AG10803 (cell line): Measurements from ENCODE around the gene RFX4.
A peak's percentile ranks its signal among the peaks of the same experiment; 100 is the strongest.

Source experiments
- DNase-seq: peaks from one replicate; pipeline ENCODE4 v3.0.0; 2010; ENCODE audit warnings: low read depth
- H3K4me3 ChIP-seq: 2 replicates; pipeline ENCODE4 v1.5.1; 2011; ENCODE audit warnings: mild to moderate bottlenecking, low read length, control low read depth
- TF ChIP-seq, protein P1 (sequence below): conservative IDR thresholded peaks from 2 replicates; pipeline ENCODE4 v1.5.1; 2011; ENCODE audit warnings: mild to moderate bottlenecking, low read length, control low read depth, inconsistent platforms

RFX4 gene

DNA sequence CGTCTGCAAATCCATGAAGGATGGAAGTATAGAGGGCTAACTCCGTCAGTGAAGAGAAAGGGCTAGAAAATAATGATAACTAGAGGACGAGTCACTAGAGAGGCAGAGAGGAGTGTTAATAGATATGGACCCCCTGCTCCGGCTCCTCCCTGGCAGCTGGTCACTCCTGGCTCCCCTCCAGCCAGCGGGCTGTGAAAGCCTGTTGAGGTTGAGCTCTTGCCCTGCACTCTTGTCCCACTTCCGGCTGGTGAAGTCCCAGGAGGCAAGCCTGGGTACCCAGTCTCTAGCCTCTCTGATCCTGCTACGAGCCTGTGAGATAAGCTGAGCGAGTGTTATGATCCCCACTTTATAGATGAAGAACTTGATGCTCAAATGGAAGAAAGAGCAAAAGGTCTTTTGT, 90.3 kb downstream of the RFX4 start:
- TF ChIP-seq, protein P1, sequence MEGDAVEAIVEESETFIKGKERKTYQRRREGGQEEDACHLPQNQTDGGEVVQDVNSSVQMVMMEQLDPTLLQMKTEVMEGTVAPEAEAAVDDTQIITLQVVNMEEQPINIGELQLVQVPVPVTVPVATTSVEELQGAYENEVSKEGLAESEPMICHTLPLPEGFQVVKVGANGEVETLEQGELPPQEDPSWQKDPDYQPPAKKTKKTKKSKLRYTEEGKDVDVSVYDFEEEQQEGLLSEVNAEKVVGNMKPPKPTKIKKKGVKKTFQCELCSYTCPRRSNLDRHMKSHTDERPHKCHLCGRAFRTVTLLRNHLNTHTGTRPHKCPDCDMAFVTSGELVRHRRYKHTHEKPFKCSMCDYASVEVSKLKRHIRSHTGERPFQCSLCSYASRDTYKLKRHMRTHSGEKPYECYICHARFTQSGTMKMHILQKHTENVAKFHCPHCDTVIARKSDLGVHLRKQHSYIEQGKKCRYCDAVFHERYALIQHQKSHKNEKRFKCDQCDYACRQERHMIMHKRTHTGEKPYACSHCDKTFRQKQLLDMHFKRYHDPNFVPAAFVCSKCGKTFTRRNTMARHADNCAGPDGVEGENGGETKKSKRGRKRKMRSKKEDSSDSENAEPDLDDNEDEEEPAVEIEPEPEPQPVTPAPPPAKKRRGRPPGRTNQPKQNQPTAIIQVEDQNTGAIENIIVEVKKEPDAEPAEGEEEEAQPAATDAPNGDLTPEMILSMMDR = no peak
- no peak overlapping the region for H3K4me3 ChIP-seq
- no peak for DNase-seq

DNA sequence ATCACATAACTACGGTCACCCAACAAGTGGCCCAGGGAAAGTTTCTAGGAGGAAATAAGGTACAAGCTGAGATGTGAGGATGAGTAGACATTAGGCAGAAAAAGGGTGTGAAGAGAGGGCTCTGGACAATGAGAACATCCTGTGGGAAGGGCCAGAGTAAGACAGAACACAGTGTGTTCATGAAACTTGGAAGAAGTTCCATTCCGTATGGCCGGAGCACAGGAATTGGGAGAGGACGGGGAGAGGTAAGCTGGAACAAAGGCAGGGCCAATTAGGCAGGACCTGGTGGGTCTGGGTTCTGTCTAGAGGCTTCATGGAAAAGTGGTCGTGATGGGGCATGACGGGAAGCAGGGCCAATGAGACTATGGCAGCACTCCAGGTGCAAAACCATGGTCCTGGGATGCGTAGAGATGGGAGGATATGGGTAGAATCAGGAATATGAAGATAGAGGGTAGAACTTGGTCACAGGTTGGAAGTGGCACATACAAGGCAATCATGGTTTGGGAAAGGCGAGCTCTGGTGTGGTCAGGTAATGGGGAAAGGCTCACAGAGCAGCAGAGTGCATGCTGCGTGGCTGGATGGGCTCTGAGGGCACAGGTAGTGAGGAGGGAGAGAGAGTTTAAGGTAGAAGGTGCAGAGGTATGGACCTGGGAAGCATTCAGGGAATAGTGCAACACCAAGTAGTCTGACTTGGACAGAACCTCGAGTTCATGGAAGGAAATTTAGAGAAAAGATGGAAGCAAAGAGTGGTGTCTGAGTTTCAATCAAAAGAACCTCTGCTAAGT, 93.0 kb downstream of the RFX4 start:
- DNase-seq = no peak
- no peak overlapping the region for H3K4me3 ChIP-seq
- TF ChIP-seq, protein P1 = no peak

DNA sequence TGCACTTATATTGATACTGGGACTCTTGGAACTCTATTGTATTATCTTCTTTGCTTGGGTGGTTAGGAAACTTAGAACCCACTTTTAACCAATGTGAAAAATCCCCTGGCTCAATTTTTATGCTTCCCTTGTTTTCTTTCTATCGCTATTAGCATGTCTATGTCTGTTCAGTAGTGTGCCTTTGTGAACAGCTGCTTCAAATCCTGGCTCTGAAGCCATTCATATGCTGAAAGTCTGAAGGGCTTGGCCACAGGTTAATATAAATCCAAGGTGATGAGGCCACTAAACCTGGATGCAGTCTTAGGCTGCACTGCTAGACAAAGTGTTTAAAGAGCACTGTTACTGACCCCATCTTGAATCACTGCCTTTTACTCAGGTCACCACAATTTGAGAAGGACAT, 96.8 kb downstream of the RFX4 start:
- H3K4me3 ChIP-seq = no peak overlapping the region
- TF ChIP-seq, protein P1 = no peak
- DNase-seq = no peak

DNA sequence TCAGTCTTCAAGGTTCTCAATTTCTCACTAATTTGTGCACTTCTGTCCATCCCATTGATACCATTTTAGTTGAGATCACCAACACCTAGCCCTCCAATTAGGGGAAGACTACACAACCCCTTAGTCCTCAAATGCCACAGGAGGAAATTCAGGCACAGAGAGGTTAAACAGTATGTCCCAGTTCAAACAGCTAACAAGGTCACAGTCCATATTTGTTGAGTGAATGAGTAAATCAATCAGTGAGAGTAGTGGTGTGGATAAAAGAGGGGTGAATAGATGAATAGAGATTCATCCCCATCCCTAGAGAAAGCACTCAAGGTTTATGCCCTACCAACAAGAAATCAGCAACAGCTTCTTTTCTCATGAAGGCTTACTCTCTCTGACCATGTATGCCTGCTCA, 97.5 kb downstream of the RFX4 start:
- H3K4me3 ChIP-seq = no peak overlapping the region
- DNase-seq = no peak
- TF ChIP-seq, protein P1 = no peak

DNA sequence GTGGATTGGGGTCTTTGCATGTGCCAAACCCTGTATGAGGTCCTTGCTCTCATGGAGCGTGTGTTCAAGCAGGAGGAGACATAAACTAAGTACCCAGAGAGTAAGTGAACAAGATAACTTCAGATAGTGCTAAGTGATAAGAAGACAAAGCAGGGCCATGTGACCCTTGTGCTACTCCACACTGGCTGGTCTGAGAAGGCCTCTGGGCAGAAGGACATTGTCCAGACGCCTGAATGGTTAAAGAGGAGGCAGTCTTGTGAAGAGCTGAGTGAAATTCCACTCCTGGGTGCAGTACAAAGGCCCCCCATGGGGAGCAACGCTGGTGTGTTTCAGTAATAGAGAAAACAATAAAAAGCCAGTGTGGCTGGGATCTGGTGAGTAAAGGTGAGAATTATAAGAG, 98.4 kb downstream of the RFX4 start:
- no peak overlapping the region for H3K4me3 ChIP-seq
- DNase-seq = no peak
- TF ChIP-seq, protein P1 = no peak

DNA sequence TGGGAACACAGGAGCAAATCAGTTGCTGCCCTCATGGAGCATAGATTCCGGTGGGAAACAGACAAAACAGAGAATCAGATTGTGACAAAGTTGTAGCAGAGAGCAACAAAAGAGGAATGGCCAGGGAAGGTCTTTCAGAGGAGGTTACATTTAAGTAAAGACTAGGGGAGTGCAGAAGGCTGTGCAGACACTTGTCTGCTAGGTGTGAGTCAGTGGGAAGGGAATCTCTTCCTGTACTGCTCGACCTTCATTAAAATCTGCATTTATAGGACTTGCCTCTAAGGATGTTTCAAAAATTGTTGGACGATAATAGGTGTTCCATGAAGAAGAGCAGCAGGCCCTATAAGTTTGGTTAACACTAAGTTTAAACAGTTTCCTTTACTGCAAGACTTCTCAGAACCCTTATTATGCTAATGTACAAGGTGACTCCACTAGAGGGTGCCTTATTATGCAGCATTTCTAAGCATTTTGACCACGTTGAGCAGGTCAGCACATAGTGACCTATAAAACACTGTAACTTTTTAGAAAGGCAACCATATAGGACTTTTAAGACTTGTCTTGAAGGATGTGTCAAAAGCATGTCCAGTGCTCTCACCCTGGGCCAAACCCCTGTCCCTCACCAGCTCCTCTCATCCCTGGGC, 99.9 kb downstream of the RFX4 start:
- TF ChIP-seq, protein P1 = peak; percentile 37
- DNase-seq = peak; percentile 16
- no peak overlapping the region for H3K4me3 ChIP-seq

DNA sequence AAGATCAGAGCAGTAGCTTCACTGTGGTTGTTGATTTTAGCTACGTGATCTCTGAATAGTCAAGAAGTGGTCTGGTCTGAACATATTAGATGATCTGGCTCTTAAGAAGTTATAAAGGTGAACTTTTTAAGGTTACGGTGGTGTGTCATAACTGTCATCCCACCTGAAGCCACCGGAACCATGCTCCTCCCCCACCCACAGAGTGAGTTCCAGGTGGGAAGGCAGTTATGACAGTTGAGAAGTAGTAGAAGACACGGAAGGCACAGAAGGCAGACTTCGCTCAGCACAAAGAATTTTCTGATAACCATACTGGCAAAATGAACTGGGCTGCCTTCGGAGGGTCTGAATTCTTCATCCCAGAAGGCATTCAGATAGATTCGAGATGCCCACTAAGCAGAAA, 101.7 kb downstream of the RFX4 start:
- H3K4me3 ChIP-seq = no peak overlapping the region
- DNase-seq = no peak

More for the DNA sequence above, 101.7 kb downstream of the RFX4 start:
- TF ChIP-seq, protein P1 = no peak
